Gastrocnemius medialis (tissue), 4 donors: ENCODE measurements around the gene PCNX3. TPM values are rescaled to one million over a fixed set of nuclear protein-coding genes. Genes with fewer than 3 reads are reported as not detected.

Source experiments
- ATAC-seq, 2 donors: fragments of 150-250 bp; one replicate each; pipeline ENCODE4 v1.9.1; 2016
- DNase-seq, 2 donors: peaks; one replicate each; pipeline ENCODE4 v3.0.0-alpha.2; 2019
- H3K27ac ChIP-seq, 4 donors: fragments of 200-600 bp; sonication (generic); 1 replicate in 1 of 4; 2 replicates in 3 of 4; pipeline ENCODE4 v1.5.1; 2016 to 2018; ENCODE audit warnings: mild to moderate bottlenecking in 2 of 4, moderate library complexity in 1 of 4
- H3K27me3 ChIP-seq, 3 donors: fragments of 200-600 bp; sonication (generic) in 2 of 3; 1 replicate in 1 of 3; 2 replicates in 2 of 3; pipeline versions ENCODE4 v1.5.1 to v1.6.0; 2016 to 2019; ENCODE audit warnings: mild to moderate bottlenecking in 1 of 3, moderate library complexity in 1 of 3
- H3K36me3 ChIP-seq, 2 donors: fragments of 200-600 bp; sonication (generic) in 1 of 2; one replicate each; pipeline ENCODE4 v1.5.1; 2017 to 2018
- H3K4me1 ChIP-seq, 2 donors: fragments of 200-600 bp; sonication (generic) in 1 of 2; one replicate each; pipeline ENCODE4 v1.5.1; 2016 to 2017; ENCODE audit warnings: mild to moderate bottlenecking in 2 of 2
- H3K4me3 ChIP-seq, 4 donors: fragments of 200-600 bp; sonication (generic) in 3 of 4; 1 replicate in 1 of 4; 2 replicates in 3 of 4; pipeline ENCODE4 v1.5.1; 2016 to 2019; ENCODE audit warnings: mild to moderate bottlenecking in 2 of 4
- H3K9me3 ChIP-seq, 3 donors: fragments of 200-600 bp; sonication (generic) in 2 of 3; 1 replicate in 1 of 3; 2 replicates in 2 of 3; pipeline ENCODE4 v1.5.1; 2016 to 2019
- CTCF ChIP-seq, 5 experiments: fragments of 450-650 bp in 3 of 5; fragments of 200-600 bp in 2 of 5; sonication (generic) in 2 of 5; IDR thresholded peaks in 4 of 5; conservative IDR thresholded peaks in 1 of 5; 1 replicate in 4 of 5; 2 replicates in 1 of 5; pipeline ENCODE4 v1.5.1; 2016 to 2019; ENCODE audit warnings: antibody characterized with exemption in 5 of 5, mild to moderate bottlenecking in 3 of 5, moderate library complexity in 3 of 5
- POLR2A ChIP-seq, 2 donors: fragments of 450-650 bp; IDR thresholded peaks; one replicate each; pipeline ENCODE4 v1.6.1; 2017; ENCODE audit warnings: antibody characterized with exemption in 2 of 2, mild to moderate bottlenecking in 2 of 2, moderate library complexity in 2 of 2
- in situ Hi-C, 4 donors: fragments of 200-750 bp; cut with MboI; loops; one replicate each; pipeline versions ENCODE4 v1.15.0 to v1.8.0; 2017; ENCODE audit warnings: low sequenced_read_pairs in 4 of 4
- intact Hi-C: fragments of 100-400 bp; cut with DNase I; formaldehyde crosslinking; loops from one replicate; pipeline ENCODE4 v1.15.1; 2023; ENCODE audit warnings: low total_unique reads
- total RNA-seq, 4 donors: library from RNA; depleted of rRNA; stranded (reverse); fragments of >200 nt; gene quantifications; one replicate each; pipeline versions ENCODE4 v1.1.0 to v1.2.3, GENCODE V29; 2016

Gene PCNX3
- total RNA-seq, 4 donors from 2014 or later: 7.6 to 15.6 (median 13.1) TPM

DNA sequence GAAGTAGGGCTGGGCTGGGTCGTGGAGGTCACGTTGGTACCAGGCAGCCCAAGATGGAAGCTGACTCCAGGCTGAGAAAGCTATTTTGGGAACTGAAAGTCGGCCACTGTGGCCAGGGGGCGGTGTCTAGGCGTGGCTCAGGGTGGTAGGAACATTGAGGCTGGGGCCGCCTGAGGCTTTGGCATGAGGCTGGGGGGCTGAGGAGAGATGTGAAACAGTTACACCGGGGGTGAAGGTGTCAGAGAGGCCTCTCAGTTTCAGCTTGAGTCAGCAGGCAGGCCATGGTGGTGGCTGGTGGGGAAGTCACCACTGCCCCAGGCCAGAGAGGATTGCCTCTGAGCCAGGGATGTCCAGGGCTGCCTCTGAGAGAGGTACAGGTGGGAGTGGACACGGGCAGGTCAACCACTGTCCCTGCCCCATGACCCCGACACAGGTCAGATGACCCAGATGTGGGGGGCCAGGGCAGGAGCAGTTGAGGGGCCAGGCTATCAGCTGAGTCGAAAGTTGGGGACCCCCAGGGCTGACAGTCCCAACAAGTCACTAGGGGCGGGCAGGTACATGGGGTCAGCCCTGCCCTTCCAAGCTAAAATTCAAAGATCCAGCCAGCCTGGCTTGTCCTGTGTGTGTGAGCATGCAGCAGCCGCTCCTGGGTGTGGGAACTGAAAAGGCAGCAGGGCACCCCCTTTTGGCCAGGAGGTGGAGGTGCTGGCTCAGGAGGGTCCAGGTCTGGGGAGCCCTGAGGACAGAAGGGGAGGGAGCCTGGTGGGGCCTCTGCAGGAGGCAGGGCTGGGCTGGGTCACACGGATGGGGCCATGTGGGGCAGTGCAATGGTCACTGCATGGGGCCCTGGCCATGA is 27.1 kb upstream of the PCNX3 start:
- peak; percentile 69 to 80 for ATAC-seq
- in situ Hi-C loops (no loop called here), intact Hi-C loops (loop anchor here (1.0 kb wide), 2 partner anchors 14 to 48 kb away; no protein-coding TSS in a partner anchor)
- Histone ChIP-seq H3K27me3 (no peaks in the 10 kb centered on the region), H3K36me3 (peaks cover 0 to 55% of the 10 kb centered on the region in 2 donors), H3K9me3 (no peaks in the 10 kb centered on the region), H3K4me1 (peaks cover 65 to 72% of the 10 kb centered on the region in 2 donors), H3K27ac (peak overlapping the region; percentile 91 to 99 (median 98)), H3K4me3 (peak overlapping the region in 3 of 4 donors; percentile 23 to 34 (median 26))
- peak; percentile 80 to 92 for DNase-seq
- TF ChIP-seq CTCF (IDR thresholded peaks at IDR 0.05 in 4 of 5, conservative IDR thresholded peaks at IDR 0.05 in 1 of 5) (peak; percentile 55 to 84 (median 70)), POLR2A (IDR thresholded peaks at IDR 0.05) (peak; percentile 18 to 29)

DNA sequence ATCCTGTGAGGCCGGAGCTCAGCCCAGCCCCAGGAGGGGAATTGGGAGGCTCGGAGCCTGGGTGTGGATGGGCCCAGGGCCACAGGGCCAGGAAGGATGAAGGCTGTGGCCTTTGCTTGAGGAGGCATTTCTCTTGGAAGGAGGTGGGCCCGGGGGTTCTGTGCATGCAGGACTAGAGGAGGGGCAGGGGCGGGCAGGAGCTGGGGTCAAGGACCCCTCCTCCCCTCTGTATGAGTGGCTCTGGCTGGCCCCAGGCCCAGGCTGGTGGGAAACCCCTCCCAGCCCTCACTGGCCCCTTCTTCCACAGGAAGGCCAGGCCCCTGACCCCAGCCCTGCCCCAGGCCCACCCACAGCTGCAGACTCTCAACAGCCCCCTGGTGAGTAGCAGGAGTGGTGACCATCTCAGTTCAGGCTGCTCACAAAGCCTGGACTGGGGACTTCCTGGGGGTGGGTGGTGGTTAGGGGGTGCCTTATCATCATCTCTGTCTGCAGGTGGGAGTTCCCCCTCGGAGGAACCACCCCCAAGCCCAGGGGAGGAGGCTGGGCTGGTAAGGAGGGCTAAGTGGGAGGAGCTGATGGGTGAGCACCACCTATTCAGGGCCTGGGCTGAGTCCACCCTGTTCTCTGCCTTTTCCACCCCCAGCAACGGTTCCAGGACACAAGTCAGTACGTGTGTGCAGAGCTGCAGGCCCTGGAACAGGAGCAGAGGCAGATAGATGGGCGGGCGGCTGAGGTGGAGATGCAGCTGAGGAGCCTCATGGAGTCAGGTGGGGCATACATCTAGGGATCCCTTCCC is 25.9 kb upstream of the PCNX3 start:
- no peak for TF ChIP-seq POLR2A (IDR thresholded peaks at IDR 0.05)
- TF ChIP-seq CTCF (IDR thresholded peaks at IDR 0.05 in 4 of 5, conservative IDR thresholded peaks at IDR 0.05 in 1 of 5): no peak
- DNase-seq: no peak
- in situ Hi-C loops (no loop called here), intact Hi-C loops (no loop called here)
- Histone ChIP-seq H3K4me1 (peaks cover 71 to 77% of the 10 kb centered on the region in 2 donors), H3K27ac (peak overlapping the region; percentile 91 to 99 (median 98)), H3K9me3 (no peaks in the 10 kb centered on the region), H3K4me3 (no peak overlapping the region), H3K36me3 (peaks cover 0 to 43% of the 10 kb centered on the region in 2 donors), H3K27me3 (no peaks in the 10 kb centered on the region)
- no peak for ATAC-seq

DNA sequence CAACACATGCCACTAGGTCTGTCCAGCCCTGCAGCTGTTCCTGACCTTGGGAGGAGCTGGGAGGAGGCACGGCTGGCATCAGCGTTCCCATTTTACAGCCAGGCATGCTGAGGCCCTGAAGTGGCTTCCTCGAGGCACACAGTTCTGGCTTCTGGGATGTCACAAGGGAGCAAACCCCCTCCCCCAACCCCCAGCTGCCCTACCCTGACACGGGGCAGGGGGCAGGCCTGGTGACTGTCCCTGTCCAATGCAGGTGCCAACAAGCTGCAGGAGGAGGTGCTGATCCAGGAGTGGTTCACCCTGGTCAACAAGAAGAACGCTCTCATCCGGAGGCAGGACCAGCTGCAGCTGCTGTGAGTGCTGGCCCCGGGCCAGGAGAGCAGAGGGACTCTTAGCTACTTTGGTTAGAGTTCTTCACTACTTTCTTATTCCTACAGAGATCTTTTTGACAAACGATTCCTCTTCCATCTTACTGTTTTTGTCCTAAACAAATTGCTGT is 25.3 kb upstream of the PCNX3 start:
- Histone ChIP-seq H3K36me3 (peaks cover 0 to 41% of the 10 kb centered on the region in 2 donors), H3K27me3 (no peaks in the 10 kb centered on the region), H3K4me3 (no peak overlapping the region), H3K27ac (peak overlapping the region; percentile 91 to 99 (median 98)), H3K9me3 (no peaks in the 10 kb centered on the region), H3K4me1 (peaks cover 71 to 81% of the 10 kb centered on the region in 2 donors)
- in situ Hi-C loops: no loop called here
- intact Hi-C loops: no loop called here
- peak; percentile 53 to 76 for DNase-seq
- no peak for ATAC-seq
- TF ChIP-seq CTCF (IDR thresholded peaks at IDR 0.05 in 4 of 5, conservative IDR thresholded peaks at IDR 0.05 in 1 of 5) (no peak), POLR2A (IDR thresholded peaks at IDR 0.05) (no peak)

GRCh38 chr11:65591939-65592857 is 23.4 kb upstream of the PCNX3 start:
- no peak for ATAC-seq
- in situ Hi-C loops (no loop called here), intact Hi-C loops (no loop called here)
- no peaks in the 10 kb centered on the region for H3K27me3 ChIP-seq
- H3K27ac ChIP-seq: peak overlapping the region; percentile 91 to 99 (median 98)
- peaks cover 0 to 30% of the 10 kb centered on the region in 2 donors for H3K36me3 ChIP-seq
- no peak for TF ChIP-seq POLR2A (IDR thresholded peaks at IDR 0.05)
- TF ChIP-seq CTCF (IDR thresholded peaks at IDR 0.05 in 4 of 5, conservative IDR thresholded peaks at IDR 0.05 in 1 of 5): peak in 1 of 5 experiments; percentile 30
- H3K4me1 ChIP-seq: peaks cover 53 to 68% of the 10 kb centered on the region in 2 donors
- DNase-seq: no peak
- no peaks in the 10 kb centered on the region for H3K9me3 ChIP-seq
- peak overlapping the region in 2 of 4 donors; percentile 12 to 24 for H3K4me3 ChIP-seq
